ENCODE data around the gene IGFLR1. TPM values are rescaled to one million over a fixed set of nuclear protein-coding genes. Genes with fewer than 3 reads are reported as not detected.

IGFLR1 gene
- total RNA-seq, 4 donors from 2014 or later, result 4.8 to 25.5 (median 10.7) TPM

- Histone ChIP-seq H3K4me3 (no peak overlapping the region), H3K4me1 (no peaks in the 10 kb centered on the region), H3K36me3 (peaks cover 0 to 40% (median 0%) of the 10 kb centered on the region in 3 donors), H3K27me3 (no peaks in the 10 kb centered on the region), H3K9me3 (no peaks in the 10 kb centered on the region), H3K27ac (no peak overlapping the region)
- WGBS, 2 donors, result 75 to 82% methylated on average over 9 to 10 of the region's 11 CpGs
- DNase-seq (ENCODE audit: low spot score in 2 of 2), result no peak
- TF ChIP-seq CTCF (IDR thresholded peaks at IDR 0.05) (no peak), POLR2A (IDR thresholded peaks at IDR 0.05) (no peak), EP300 (IDR thresholded peaks at IDR 0.05) (no peak)
Observed at GRCh38 chr19:35789195-35789977, 47.1 kb upstream of the IGFLR1 start.

- H3K27me3 ChIP-seq, result no peaks in the 10 kb centered on the region
- TF ChIP-seq CTCF (IDR thresholded peaks at IDR 0.05) (no peak), EP300 (IDR thresholded peaks at IDR 0.05) (no peak), POLR2A (IDR thresholded peaks at IDR 0.05) (no peak)
- WGBS, 2 donors, result 72 to 75% methylated on average over 12 of the region's 12 CpGs
Observed at GRCh38 chr19:35788205-35788960, 46.1 kb upstream of the IGFLR1 start.

GRCh38 chr19:35787227-35787799 is 45.1 kb upstream of the IGFLR1 start:
- no peak for DNase-seq (ENCODE audit: low spot score in 2 of 2)
- Histone ChIP-seq H3K36me3 (peaks cover 0 to 61% (median 0%) of the 10 kb centered on the region in 3 donors), H3K4me1 (no peaks in the 10 kb centered on the region), H3K9me3 (no peaks in the 10 kb centered on the region), H3K27me3 (no peaks in the 10 kb centered on the region), H3K4me3 (no peak overlapping the region), H3K27ac (no peak overlapping the region)
- 89 to 94% methylated on average over 9 to 14 of the region's 15 CpGs for WGBS, 2 donors
- TF ChIP-seq EP300 (IDR thresholded peaks at IDR 0.05) (no peak), CTCF (IDR thresholded peaks at IDR 0.05) (no peak), POLR2A (IDR thresholded peaks at IDR 0.05) (no peak)

More at GRCh38 chr19:35788205-35788960, 46.1 kb upstream of the IGFLR1 start:
- Histone ChIP-seq H3K4me1 (no peaks in the 10 kb centered on the region), H3K36me3 (peaks cover 0 to 50% (median 0%) of the 10 kb centered on the region in 3 donors), H3K27ac (no peak overlapping the region), H3K9me3 (no peaks in the 10 kb centered on the region), H3K4me3 (no peak overlapping the region)
- no peak for DNase-seq (ENCODE audit: low spot score in 2 of 2)

GRCh38 chr19:35786299-35787160 is 44.3 kb upstream of the IGFLR1 start:
- H3K36me3 ChIP-seq, result peaks cover 0 to 69% (median 0%) of the 10 kb centered on the region in 3 donors
- H3K4me3 ChIP-seq, result no peak overlapping the region
- H3K4me1 ChIP-seq, result no peaks in the 10 kb centered on the region
- no peaks in the 10 kb centered on the region for H3K27me3 ChIP-seq
- no peak overlapping the region for H3K27ac ChIP-seq
- WGBS, 2 donors, result 85% methylated on average over 26 to 31 of the region's 31 CpGs
- H3K9me3 ChIP-seq, result no peaks in the 10 kb centered on the region
- no peak for DNase-seq (ENCODE audit: low spot score in 2 of 2)
- TF ChIP-seq POLR2A (IDR thresholded peaks at IDR 0.05) (no peak), CTCF (IDR thresholded peaks at IDR 0.05) (no peak), EP300 (IDR thresholded peaks at IDR 0.05) (no peak)

Measured in tibial nerve (tissue), 4 donors.